PFSK-1 (cell line): Measurements from ENCODE around the gene SSUH2.

Experiments used
- FOXP2 ChIP-seq: optimal IDR thresholded peaks from 2 replicates; pipeline ENCODE3; 2011; ENCODE audit warnings: borderline replicate concordance, control low read depth, inconsistent platforms; ENCODE audit not compliant: insufficient read depth; ENCODE audit errors: extremely low read length, extremely low read depth
- POLR2AphosphoS5 ChIP-seq: IDR thresholded peaks from 2 replicates; pipeline ENCODE4 v1.6.1; 2012; ENCODE audit warnings: low read depth, mild to moderate bottlenecking, control low read depth, low read length, moderate library complexity
- REST ChIP-seq, 2 experiments: IDR thresholded peaks; 2 replicates each; pipeline versions ENCODE4 v1.6.1 to v1.8.0; 2011 to 2012; ENCODE audit warnings: low read depth in 2 of 2, low read length in 2 of 2, control low read depth in 1 of 2, inconsistent platforms in 1 of 2, mild to moderate bottlenecking in 1 of 2, moderate library complexity in 1 of 2; ENCODE audit not compliant: insufficient read depth in 1 of 2
- SIN3A ChIP-seq: IDR thresholded peaks from 2 replicates; pipeline ENCODE4 v1.6.1; 2012; ENCODE audit warnings: mild to moderate bottlenecking, low read length, moderate library complexity, borderline replicate concordance; ENCODE audit not compliant: insufficient read depth
- TAF1 ChIP-seq: IDR thresholded peaks from 2 replicates; pipeline ENCODE4 v1.6.1; 2012; ENCODE audit warnings: low read length, control low read depth, borderline replicate concordance; ENCODE audit not compliant: insufficient read depth

The SSUH2 gene

GRCh38 chr3:8593021-8593827 is 51.4 kb downstream of the SSUH2 start:
- TF ChIP-seq REST (IDR thresholded peaks at IDR 0.05; ENCODE audit: insufficient read depth in 1 of 2, low read depth in 2 of 2, low read length in 2 of 2): no peak
- no peak for TF ChIP-seq POLR2AphosphoS5
- no peak for TF ChIP-seq TAF1
- TF ChIP-seq FOXP2: no peak
- no peak for TF ChIP-seq SIN3A

GRCh38 chr3:8589880-8590556 is 54.6 kb downstream of the SSUH2 start:
- TF ChIP-seq TAF1 (no peak), REST (IDR thresholded peaks at IDR 0.05; ENCODE audit: insufficient read depth in 1 of 2, low read depth in 2 of 2, low read length in 2 of 2) (no peak), POLR2AphosphoS5 (no peak), FOXP2 (no peak), SIN3A (no peak)

- TF ChIP-seq REST (IDR thresholded peaks at IDR 0.05; ENCODE audit: insufficient read depth in 1 of 2, low read depth in 2 of 2, low read length in 2 of 2) (no peak), SIN3A (no peak), TAF1 (no peak), POLR2AphosphoS5 (no peak)
Measured at GRCh38 chr3:8584661-8585060, 59.9 kb downstream of the SSUH2 start.

- no peak for TF ChIP-seq FOXP2
Measured at GRCh38 chr3:8581806-8582445, 62.7 kb downstream of the SSUH2 start.

GRCh38 chr3:8581373-8581772 is 63.2 kb downstream of the SSUH2 start:
- TF ChIP-seq TAF1 (no peak), REST (IDR thresholded peaks at IDR 0.05; ENCODE audit: insufficient read depth in 1 of 2, low read depth in 2 of 2, low read length in 2 of 2) (no peak), FOXP2 (no peak), POLR2AphosphoS5 (no peak), SIN3A (no peak)
